AG04450 (cell line): ENCODE measurements around the gene AK3. TPM values are rescaled to one million over a fixed set of nuclear protein-coding genes. Genes with fewer than 3 reads are reported as not detected.

ENCODE experiments used
- CTCF ChIA-PET: fragments of 300-600, 350-600 bp; formaldehyde crosslinking; extraction: SDS; loops from one replicate; lab custom pipeline; 2022; ENCODE audit warnings: antibody characterized with exemption, inconsistent platforms; lab: Charles Lee
- POLR2A ChIA-PET: fragments of 350-600 bp; formaldehyde crosslinking; extraction: SDS; loops from one replicate; lab custom pipeline; 2021; ENCODE audit warnings: antibody characterized with exemption, inconsistent platforms; lab: Yijun Ruan, JAX
- DNase-seq: peaks from one replicate; pipeline ENCODE4 v3.0.0-alpha.2; 2011; ENCODE audit warnings: low read depth, low spot score
- H3K27ac ChIP-seq: one replicate; pipeline ENCODE4 v1.5.1; 2012; ENCODE audit warnings: low read depth, low read length, control low read depth
- H3K27me3 ChIP-seq: one replicate; pipeline ENCODE4 v1.6.0; 2012; ENCODE audit warnings: low read length; ENCODE audit not compliant: control insufficient read depth, insufficient read depth
- H3K4me3 ChIP-seq: 2 replicates; pipeline ENCODE4 v1.5.1; 2011; ENCODE audit warnings: mild to moderate bottlenecking, low read depth, low read length, control low read depth
- H3K9me3 ChIP-seq: 2 replicates; pipeline ENCODE4 v1.5.1; 2012; ENCODE audit warnings: low read length; ENCODE audit not compliant: control insufficient read depth, insufficient read depth
- polyA plus RNA-seq: library from polyadenylated mRNA; depleted of rRNA; stranded (reverse); fragments of >200 nt; gene quantifications from 2 replicates; pipeline ENCODE4 v1.2.3, GENCODE V29; 2011
- TF ChIP-seq, protein P1 (sequence below): IDR thresholded peaks from 2 replicates; pipeline ENCODE4 v1.5.1; 2011; ENCODE audit warnings: low read depth, low read length, control low read depth, inconsistent platforms

Gene AK3
- polyA plus RNA-seq, 1 experiment = 70.3 TPM

DNA sequence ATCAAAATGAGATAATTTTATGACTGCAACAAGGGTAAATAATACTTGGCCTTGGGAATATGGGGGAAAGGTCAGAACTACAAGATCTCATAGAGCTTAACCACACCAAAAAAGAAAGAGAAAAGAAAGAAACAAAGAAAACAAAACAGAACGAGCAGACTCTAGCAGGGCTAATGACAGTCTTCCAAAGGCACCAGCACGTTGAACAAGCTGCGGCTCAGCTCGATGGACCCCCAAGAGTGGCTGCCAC is 689 bp downstream of the AK3 start:
- TF ChIP-seq, protein P1, sequence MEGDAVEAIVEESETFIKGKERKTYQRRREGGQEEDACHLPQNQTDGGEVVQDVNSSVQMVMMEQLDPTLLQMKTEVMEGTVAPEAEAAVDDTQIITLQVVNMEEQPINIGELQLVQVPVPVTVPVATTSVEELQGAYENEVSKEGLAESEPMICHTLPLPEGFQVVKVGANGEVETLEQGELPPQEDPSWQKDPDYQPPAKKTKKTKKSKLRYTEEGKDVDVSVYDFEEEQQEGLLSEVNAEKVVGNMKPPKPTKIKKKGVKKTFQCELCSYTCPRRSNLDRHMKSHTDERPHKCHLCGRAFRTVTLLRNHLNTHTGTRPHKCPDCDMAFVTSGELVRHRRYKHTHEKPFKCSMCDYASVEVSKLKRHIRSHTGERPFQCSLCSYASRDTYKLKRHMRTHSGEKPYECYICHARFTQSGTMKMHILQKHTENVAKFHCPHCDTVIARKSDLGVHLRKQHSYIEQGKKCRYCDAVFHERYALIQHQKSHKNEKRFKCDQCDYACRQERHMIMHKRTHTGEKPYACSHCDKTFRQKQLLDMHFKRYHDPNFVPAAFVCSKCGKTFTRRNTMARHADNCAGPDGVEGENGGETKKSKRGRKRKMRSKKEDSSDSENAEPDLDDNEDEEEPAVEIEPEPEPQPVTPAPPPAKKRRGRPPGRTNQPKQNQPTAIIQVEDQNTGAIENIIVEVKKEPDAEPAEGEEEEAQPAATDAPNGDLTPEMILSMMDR = no peak
- DNase-seq = no peak
- no peaks in the 10 kb centered on the region for H3K9me3 ChIP-seq
- H3K27me3 ChIP-seq = no peaks in the 10 kb centered on the region
- POLR2A ChIA-PET = interaction anchor here (1.0 to 1.5 kb wide), 3 partner anchors 53 to 1896 kb away, joined by 3 to 5 read pairs (median 3); partner anchors contain the start of genes PUM3 and RCL1
- CTCF ChIA-PET = interaction anchor here (0.7 to 1.5 kb wide), 10 partner anchors 9 to 353 kb away, joined by 3 to 5 read pairs (median 3); partner anchors contain the start of genes CDC37L1 and PLPP6
- peak overlapping the region; percentile 84 for H3K4me3 ChIP-seq
- peak overlapping the region; percentile 39 for H3K27ac ChIP-seq

DNA sequence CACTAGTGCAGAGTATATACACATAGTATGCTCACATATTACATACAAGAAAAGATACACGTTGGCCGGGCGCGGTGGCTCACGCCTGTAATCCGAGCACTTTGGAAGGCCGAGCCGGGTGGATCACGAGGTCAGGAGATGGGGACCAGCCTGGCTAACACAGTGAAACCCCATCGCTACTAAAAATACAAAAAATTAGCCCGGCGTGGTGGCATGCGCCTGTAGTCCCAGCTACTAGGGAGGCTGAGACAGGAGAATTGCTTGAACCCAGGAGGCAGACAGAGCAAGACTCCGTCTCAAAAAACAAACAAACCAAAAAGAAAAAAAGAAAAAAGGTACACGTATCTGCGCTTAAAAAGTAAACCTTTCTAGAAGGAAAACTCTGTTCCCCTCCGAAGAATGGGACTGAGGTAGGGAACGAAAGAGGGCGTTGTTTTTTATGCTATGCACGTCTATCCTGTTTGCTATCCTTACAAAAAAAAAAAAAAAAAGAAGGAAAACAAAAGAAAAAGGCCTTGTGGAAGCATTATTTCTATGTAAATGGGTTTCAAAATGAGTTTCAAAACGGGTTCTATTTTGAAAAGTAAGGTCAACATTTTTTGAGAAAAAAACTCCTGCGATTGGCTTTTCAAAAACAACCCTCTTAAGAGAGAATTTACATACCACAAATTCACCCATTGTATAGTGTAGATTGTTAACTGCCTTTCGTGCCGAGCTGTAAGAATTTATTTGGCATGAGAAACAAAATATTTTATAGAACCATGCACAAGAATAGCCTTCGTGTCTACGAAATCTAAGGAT is 1.2 kb downstream of the AK3 start:
- no peaks in the 10 kb centered on the region for H3K9me3 ChIP-seq
- POLR2A ChIA-PET = interaction anchor here (1.5 kb wide), 1 partner anchor 53 kb away, joined by 5 read pairs; the partner anchor contains the start of gene RCL1
- no peak for DNase-seq
- TF ChIP-seq, protein P1 = no peak
- no peaks in the 10 kb centered on the region for H3K27me3 ChIP-seq
- H3K4me3 ChIP-seq = peak overlapping the region; percentile 84
- no peak overlapping the region for H3K27ac ChIP-seq
- CTCF ChIA-PET = interaction anchor here (0.7 to 1.1 kb wide), 9 partner anchors 21 to 352 kb away, joined by 3 to 5 read pairs (median 3); partner anchors contain the start of genes CDC37L1 and PLPP6

DNA sequence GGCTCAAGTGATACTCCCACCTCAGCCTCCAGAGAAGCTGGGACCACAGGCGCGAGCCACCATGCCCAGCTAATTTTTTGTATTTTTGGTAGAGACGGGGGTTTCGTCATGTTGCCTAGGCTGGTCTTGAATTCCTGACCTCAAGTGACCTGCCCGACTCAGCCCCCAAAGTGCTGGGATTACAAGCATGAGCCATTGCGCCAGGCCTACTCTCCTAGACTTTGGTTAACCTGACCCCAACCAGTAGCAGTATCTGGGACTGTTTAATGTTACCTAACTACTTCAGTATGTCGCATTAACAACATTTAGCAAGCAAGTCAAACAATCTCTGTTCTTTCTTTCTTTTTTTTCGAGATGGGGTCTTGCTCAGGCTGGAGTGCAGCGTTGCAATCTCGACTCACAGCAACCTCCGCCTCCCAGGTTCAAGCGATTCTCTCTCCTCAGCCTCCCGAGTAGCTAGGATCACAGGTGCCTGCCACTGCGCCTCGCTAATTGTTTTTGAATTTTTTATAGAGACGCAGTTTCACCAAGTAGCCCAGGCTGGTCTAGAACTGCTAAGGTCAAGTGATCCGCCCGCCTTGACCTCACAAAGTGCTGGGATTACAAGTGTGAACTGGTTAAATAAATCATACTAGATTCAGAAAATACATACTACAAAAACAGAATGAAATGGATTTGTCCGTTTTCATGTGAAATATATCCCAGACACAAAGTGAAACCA is 2.0 kb downstream of the AK3 start:
- TF ChIP-seq, protein P1 = no peak
- DNase-seq = no peak

DNA sequence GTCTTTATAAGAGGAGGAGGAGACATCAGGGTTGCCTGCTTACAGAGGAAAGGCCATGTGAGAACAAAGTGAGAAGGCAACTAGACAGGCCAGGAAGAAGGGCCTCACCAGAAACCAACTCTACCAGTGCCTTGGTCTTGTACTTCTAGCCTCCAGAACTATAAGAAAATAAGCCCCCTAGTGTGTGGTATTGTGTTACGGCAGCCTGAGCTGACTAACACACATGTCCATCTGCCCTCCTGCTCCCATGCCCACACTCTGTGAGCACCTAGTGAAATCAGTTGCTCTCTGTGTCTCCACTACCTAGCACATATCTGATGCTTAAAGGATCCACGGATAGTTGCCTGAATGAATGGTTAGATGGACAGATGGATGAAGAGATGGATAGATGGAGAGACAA is 6.9 kb downstream of the AK3 start:
- H3K9me3 ChIP-seq = no peaks in the 10 kb centered on the region
- no peaks in the 10 kb centered on the region for H3K27me3 ChIP-seq
- ChIA-PET CTCF (no interaction called here), POLR2A (no interaction called here)
- TF ChIP-seq, protein P1 = no peak
- no peak overlapping the region for H3K4me3 ChIP-seq
- no peak for DNase-seq
- no peak overlapping the region for H3K27ac ChIP-seq

More for the DNA sequence above, 2.0 kb downstream of the AK3 start:
- Histone ChIP-seq H3K27ac (no peak overlapping the region), H3K27me3 (no peaks in the 10 kb centered on the region), H3K4me3 (peak overlapping the region; percentile 84), H3K9me3 (no peaks in the 10 kb centered on the region)
- ChIA-PET CTCF (interaction anchor here (1.1 kb wide), 1 partner anchor 351 kb away, joined by 3 read pairs; no protein-coding TSS in a partner anchor), POLR2A (no interaction called here)
